Hepatocyte (in vitro differentiated cells): ENCODE results near the gene ANXA2. TPM values are rescaled to one million over a fixed set of nuclear protein-coding genes. Genes with fewer than 3 reads are reported as not detected.

Source experiments
- DNase-seq: peaks from one replicate; pipeline ENCODE4 v3.0.0-alpha.2; 2016; ENCODE audit warnings: low spot score
- H2AFZ ChIP-seq: fragments of 200-600 bp; sonication (generic); 2 replicates; pipeline ENCODE4 v1.6.0; 2016; ENCODE audit warnings: antibody characterized with exemption, mild to moderate bottlenecking
- H3K27ac ChIP-seq: fragments of 200-600 bp; sonication (generic); 2 replicates; pipeline ENCODE4 v1.5.1; 2016; ENCODE audit warnings: mild to moderate bottlenecking
- H3K27me3 ChIP-seq: fragments of 200-600 bp; sonication (generic); 2 replicates; pipeline ENCODE4 v1.6.1; 2016
- H3K36me3 ChIP-seq: fragments of 200-600 bp; sonication (generic); replicated peaks from 2 replicates; pipeline ENCODE4 v1.5.1; 2016; ENCODE audit warnings: low read depth; ENCODE audit not compliant: insufficient read depth
- H3K4me1 ChIP-seq: fragments of 200-600 bp; sonication (generic); 2 replicates; pipeline ENCODE4 v1.5.1; 2016; ENCODE audit warnings: mild to moderate bottlenecking, moderate library complexity; ENCODE audit not compliant: insufficient read depth
- H3K4me2 ChIP-seq: fragments of 200-600 bp; sonication (generic); 2 replicates; pipeline ENCODE4 v1.6.0; 2016
- H3K4me3 ChIP-seq: fragments of 200-600 bp; sonication (generic); 2 replicates; pipeline ENCODE4 v1.5.1; 2016; ENCODE audit warnings: mild to moderate bottlenecking
- H3K79me2 ChIP-seq: fragments of 200-600 bp; sonication (generic); 2 replicates; pipeline ENCODE4 v1.6.0; 2017; ENCODE audit warnings: mild to moderate bottlenecking
- H3K9me2 ChIP-seq: fragments of 200-600 bp; sonication (generic); replicated peaks from 2 replicates; pipeline ENCODE4 v1.6.0; 2017; ENCODE audit warnings: mild to moderate bottlenecking; ENCODE audit not compliant: insufficient read depth
- H3K9me3 ChIP-seq: fragments of 200-600 bp; sonication (generic); 2 replicates; pipeline ENCODE4 v1.5.1; 2016; ENCODE audit warnings: low read depth, mild to moderate bottlenecking
- H4K20me1 ChIP-seq: fragments of 200-600 bp; sonication (generic); 2 replicates; pipeline ENCODE4 v1.6.0; 2016; ENCODE audit warnings: mild to moderate bottlenecking; ENCODE audit not compliant: insufficient read depth, poor library complexity, severe bottlenecking
- CTCF ChIP-seq: fragments of 200-600 bp; sonication (generic); IDR thresholded peaks from 2 replicates; pipeline ENCODE4 v1.5.1; 2016; ENCODE audit warnings: antibody characterized with exemption, mild to moderate bottlenecking; ENCODE audit not compliant: poor library complexity
- EZH2 ChIP-seq: fragments of 200-600 bp; sonication (generic); IDR thresholded peaks from 2 replicates; pipeline ENCODE4 v1.6.1; 2016; ENCODE audit warnings: antibody characterized with exemption, mild to moderate bottlenecking, borderline replicate concordance
- EZH2phosphoT487 ChIP-seq: fragments of 200-600 bp; sonication (generic); IDR thresholded peaks from one replicate; pipeline ENCODE4 v1.6.1; 2018; ENCODE audit warnings: antibody characterized with exemption, mild to moderate bottlenecking, low read depth, moderate library complexity; ENCODE audit not compliant: unreplicated experiment, severe bottlenecking
- WGBS: methylation state at CpG from one replicate; pipeline ENCODE4 v1.1.6; 2016; ENCODE audit warnings: low lambda C conversion rate; ENCODE audit errors: missing lambda C conversion rate; 5-methylcytosine and 5-hydroxymethylcytosine counted together
- polyA plus RNA-seq: library from polyadenylated mRNA; unstranded; fragments of >200 nt; fragmentation: Nextera tagmentation; extraction: Ambion mirVana; gene quantifications from 2 replicates; pipeline ENCODE4 v1.2.1, GENCODE V29; 2016
- total RNA-seq: library from RNA; depleted of rRNA; stranded (reverse); fragments of >200 nt; gene quantifications from 2 replicates; pipeline ENCODE4 v1.2.3, GENCODE V29; 2014

ANXA2 gene
- total and polyA plus RNA-seq, 2 experiments from 2014 or later = 1,220 to 1,699 TPM

GRCh38 chr15:60384053-60384452, 13.7 kb downstream of the ANXA2 start:
- Histone ChIP-seq H3K27ac (no peak overlapping the region), H3K36me3 (no peaks in the 10 kb centered on the region), H3K79me2 (peaks cover 83% of the 10 kb centered on the region), H3K4me3 (no peak overlapping the region), H3K4me1 (peaks cover 26% of the 10 kb centered on the region), H3K4me2 (no peak overlapping the region), H4K20me1 (peaks cover 44% of the 10 kb centered on the region), H3K9me3 (no peaks in the 10 kb centered on the region), H2AFZ (no peak overlapping the region), H3K27me3 (no peaks in the 10 kb centered on the region), H3K9me2 (no peaks in the 10 kb centered on the region)
- no peak for TF ChIP-seq CTCF
- TF ChIP-seq EZH2phosphoT487 = no peak
- no peak for TF ChIP-seq EZH2
- WGBS = 76% methylated on average over 3 of the region's 3 CpGs
- no peak for DNase-seq

- no peaks in the 10 kb centered on the region for H3K36me3 ChIP-seq
- H3K27me3 ChIP-seq = no peaks in the 10 kb centered on the region
- H3K4me2 ChIP-seq = no peak overlapping the region
- peaks cover 34% of the 10 kb centered on the region for H3K4me1 ChIP-seq
- TF ChIP-seq EZH2phosphoT487 = no peak
- TF ChIP-seq CTCF = no peak
- no peak for TF ChIP-seq EZH2
- H3K79me2 ChIP-seq = peaks cover 82% of the 10 kb centered on the region
- H2AFZ ChIP-seq = no peak overlapping the region
- no peaks in the 10 kb centered on the region for H3K9me2 ChIP-seq
- H3K9me3 ChIP-seq = no peaks in the 10 kb centered on the region
- H3K27ac ChIP-seq = peak overlapping the region; percentile 91
- DNase-seq = no peak
- 95% methylated on average over 8 of the region's 8 CpGs for WGBS
- H4K20me1 ChIP-seq = peaks cover 36% of the 10 kb centered on the region
- no peak overlapping the region for H3K4me3 ChIP-seq
Observed at GRCh38 chr15:60382773-60383674, 14.8 kb downstream of the ANXA2 start.

GRCh38 chr15:60381148-60381788, 16.5 kb downstream of the ANXA2 start:
- Histone ChIP-seq H3K79me2 (peaks cover 81% of the 10 kb centered on the region), H3K4me2 (no peak overlapping the region), H3K4me1 (peaks cover 26% of the 10 kb centered on the region), H3K36me3 (no peaks in the 10 kb centered on the region), H3K27me3 (no peaks in the 10 kb centered on the region), H4K20me1 (peaks cover 18% of the 10 kb centered on the region), H3K9me2 (no peaks in the 10 kb centered on the region), H3K4me3 (no peak overlapping the region), H3K9me3 (no peaks in the 10 kb centered on the region), H2AFZ (no peak overlapping the region), H3K27ac (peak overlapping the region; percentile 91)
- WGBS = 91% methylated on average over 8 of the region's 8 CpGs
- DNase-seq = no peak
- no peak for TF ChIP-seq CTCF
- TF ChIP-seq EZH2 = no peak
